Spleen (tissue), 11 donors: ENCODE measurements around the gene CDH13. TPM values are rescaled to one million over a fixed set of nuclear protein-coding genes. Genes with fewer than 3 reads are reported as not detected.

Experiments used
- DNase-seq: peaks from one replicate; pipeline ENCODE4 v3.0.0-alpha.2; 2020
- H3K27ac ChIP-seq, 8 donors: fragments of 200-600 bp; sonication (generic) in 7 of 8; 1 replicate in 4 of 8; 2 replicates in 4 of 8; pipeline versions ENCODE4 v1.5.0 to v1.8.0; 2016 to 2021; ENCODE audit warnings: inconsistent platforms in 4 of 8, mild to moderate bottlenecking in 4 of 8, moderate library complexity in 1 of 8
- H3K27me3 ChIP-seq, 7 donors: fragments of 200-600 bp; sonication (generic) in 6 of 7; replicated peaks in 1 of 7; 1 replicate in 4 of 7; 2 replicates in 3 of 7; pipeline versions ENCODE4 v1.5.0 to v1.8.0; 2016 to 2021; ENCODE audit warnings: inconsistent platforms in 3 of 7, mild to moderate bottlenecking in 1 of 7
- H3K36me3 ChIP-seq, 6 donors: fragments of 200-600 bp; sonication (generic) in 5 of 6; 1 replicate in 4 of 6; 2 replicates in 2 of 6; pipeline versions ENCODE4 v1.5.0 to v1.8.0; 2016 to 2021; ENCODE audit warnings: inconsistent platforms in 2 of 6
- H3K4me1 ChIP-seq, 6 donors: fragments of 200-600 bp; sonication (generic) in 5 of 6; 1 replicate in 3 of 6; 2 replicates in 3 of 6; pipeline versions ENCODE4 v1.5.0 to v1.8.0; 2016 to 2021; ENCODE audit warnings: inconsistent platforms in 3 of 6
- H3K4me3 ChIP-seq, 8 donors: fragments of 200-600 bp; sonication (generic) in 7 of 8; 1 replicate in 4 of 8; 2 replicates in 4 of 8; pipeline versions ENCODE4 v1.5.0 to v1.8.0; 2016 to 2021; ENCODE audit warnings: inconsistent platforms in 4 of 8, mild to moderate bottlenecking in 4 of 8, moderate library complexity in 2 of 8
- H3K9me3 ChIP-seq, 8 donors: fragments of 200-600 bp; sonication (generic) in 7 of 8; 1 replicate in 4 of 8; 2 replicates in 4 of 8; pipeline versions ENCODE4 v1.5.0 to v1.8.0; 2016 to 2021; ENCODE audit warnings: inconsistent platforms in 4 of 8
- CTCF ChIP-seq, 11 experiments: fragments of 200-600 bp in 7 of 11; fragments of 450-650 bp in 4 of 11; sonication (generic) in 4 of 11; IDR thresholded peaks in 8 of 11; conservative IDR thresholded peaks in 3 of 11; 1 replicate in 7 of 11; 2 replicates in 4 of 11; pipeline versions ENCODE4 v1.4.0 to v1.8.0; 2016 to 2021; ENCODE audit warnings: antibody characterized with exemption in 11 of 11, inconsistent platforms in 4 of 11, mild to moderate bottlenecking in 1 of 11
- POLR2A ChIP-seq, 3 donors: fragments of 450-650 bp; IDR thresholded peaks; one replicate each; pipeline ENCODE4 v1.5.1; 2017; ENCODE audit warnings: antibody characterized with exemption in 3 of 3, mild to moderate bottlenecking in 1 of 3
- POLR2AphosphoS5 ChIP-seq, 3 donors: sonication (generic); formaldehyde crosslinking; IDR thresholded peaks; one replicate each; pipeline ENCODE4 v1.5.1; 2017; ENCODE audit warnings: antibody characterized with exemption in 3 of 3
- WGBS, 5 donors: extraction: QIAGEN DNeasy Blood & Tissue Kit in 3 of 5; methylation state at CpG; one replicate each; pipeline versions ENCODE4 v1.1.5 to v1.1.7; 2013 to 2018; 5-methylcytosine and 5-hydroxymethylcytosine counted together
- intact Hi-C: fragments of 100-400 bp; cut with DNase I; formaldehyde crosslinking; loops from one replicate; pipeline ENCODE4 v1.15.0; 2023; ENCODE audit warnings: low total_unique reads
- polyA plus RNA-seq, 3 donors: library from polyadenylated mRNA; stranded (reverse); fragments of 200-250 nt; gene quantifications; one replicate each; pipeline ENCODE4 v1.2.1, GENCODE V29; 2013
- total RNA-seq, 7 donors: library from RNA; depleted of rRNA in 3 of 7; stranded (reverse); fragments of >200 nt in 3 of 7; fragmentation: NEBNext Ultra II Directional in 4 of 7; extraction: Animal tissue kit (Norgen Biotek cat#: 25700) in 4 of 7; gene quantifications; one replicate each; pipeline versions ENCODE4 v1.1.0 to v1.2.1, GENCODE V29; 2016 to 2021
- donor health status: healthy with polysubstance abuse.
- donor health status: DM: no; HTN: no; CAD: no; lungs with moderate emphysema.
- donor health status: DM: no; HTN: no; CAD: no.
- donor health status: Bipolar disorder and iron deficiency.
- donor health status: healthy.
- donor health status: DM: no; HTN: no; CAD: no.
- donor health status: DM: yes; HTN: yes; CAD: no.

CDH13 gene
- total and polyA plus RNA-seq, 10 donors = 0.13 to 4.6 (median 1.1) TPM

- Histone ChIP-seq H3K9me3 (no peaks in the 10 kb centered on the region), H3K27ac (no peak overlapping the region), H3K4me1 (no peaks in the 10 kb centered on the region), H3K36me3 (no peaks in the 10 kb centered on the region), H3K27me3 (no peaks in the 10 kb centered on the region), H3K4me3 (no peak overlapping the region)
- DNase-seq = no peak
- 74 to 86% (median 81%) methylated on average over 3 of the region's 3 CpGs for WGBS, 5 donors
- TF ChIP-seq POLR2AphosphoS5 (IDR thresholded peaks at IDR 0.05) (no peak), POLR2A (IDR thresholded peaks at IDR 0.05) (no peak), CTCF (IDR thresholded peaks at IDR 0.05 in 8 of 11, conservative IDR thresholded peaks at IDR 0.05 in 3 of 11) (no peak)
- intact Hi-C loops = no loop called here
Measured at GRCh38 chr16:82990155-82990554, 363.4 kb downstream of the CDH13 start.

- no peak for TF ChIP-seq POLR2AphosphoS5 (IDR thresholded peaks at IDR 0.05)
- H3K9me3 ChIP-seq = no peaks in the 10 kb centered on the region
- H3K4me1 ChIP-seq = no peaks in the 10 kb centered on the region
- no peaks in the 10 kb centered on the region for H3K36me3 ChIP-seq
- no peak overlapping the region for H3K4me3 ChIP-seq
- 78 to 87% (median 85%) methylated on average over 4 of the region's 4 CpGs for WGBS, 5 donors
- intact Hi-C loops = no loop called here
- no peak overlapping the region for H3K27ac ChIP-seq
- DNase-seq = no peak
- no peaks in the 10 kb centered on the region for H3K27me3 ChIP-seq
Measured at GRCh38 chr16:82991410-82991809, 364.6 kb downstream of the CDH13 start.

- intact Hi-C loops = no loop called here
- Histone ChIP-seq H3K9me3 (no peaks in the 10 kb centered on the region), H3K27me3 (no peaks in the 10 kb centered on the region), H3K27ac (no peak overlapping the region), H3K4me3 (no peak overlapping the region), H3K36me3 (no peaks in the 10 kb centered on the region), H3K4me1 (no peaks in the 10 kb centered on the region)
- DNase-seq = no peak
- TF ChIP-seq POLR2A (IDR thresholded peaks at IDR 0.05) (no peak), POLR2AphosphoS5 (IDR thresholded peaks at IDR 0.05) (no peak), CTCF (IDR thresholded peaks at IDR 0.05 in 8 of 11, conservative IDR thresholded peaks at IDR 0.05 in 3 of 11) (no peak)
- WGBS, 5 donors = 38 to 48% (median 46%) methylated on average over 4 of the region's 4 CpGs
Measured at GRCh38 chr16:82991966-82992675, 365.4 kb downstream of the CDH13 start.

- Histone ChIP-seq H3K27ac (no peak overlapping the region), H3K4me1 (no peaks in the 10 kb centered on the region), H3K27me3 (no peaks in the 10 kb centered on the region), H3K4me3 (no peak overlapping the region), H3K9me3 (no peaks in the 10 kb centered on the region), H3K36me3 (no peaks in the 10 kb centered on the region)
- intact Hi-C loops = no loop called here
- TF ChIP-seq POLR2AphosphoS5 (IDR thresholded peaks at IDR 0.05) (no peak), CTCF (IDR thresholded peaks at IDR 0.05 in 8 of 11, conservative IDR thresholded peaks at IDR 0.05 in 3 of 11) (no peak)
- 66 to 84% (median 80%) methylated on average over 3 of the region's 3 CpGs for WGBS, 5 donors
- DNase-seq = no peak
Measured at GRCh38 chr16:82992786-82993185, 366.0 kb downstream of the CDH13 start.
